H1 (cell line): ENCODE results near the gene SLC7A6OS. TPM values are rescaled to one million over a fixed set of nuclear protein-coding genes. Genes with fewer than 3 reads are reported as not detected.

Source experiments
- CTBP2 ChIP-seq: IDR thresholded peaks from 2 replicates; pipeline ENCODE4 v1.7.0; 2011; ENCODE audit warnings: borderline replicate concordance, mild to moderate bottlenecking, moderate library complexity, mixed read lengths, low read length; ENCODE audit not compliant: insufficient read depth, insufficient read length
- HDAC2 ChIP-seq, 2 experiments: fragments of 300-600 bp in 1 of 2; sonication (generic) in 1 of 2; IDR thresholded peaks; 2 replicates each; pipeline ENCODE4 v1.6.1; 2011 to 2012; ENCODE audit warnings: low read depth in 2 of 2, low read length in 2 of 2, mild to moderate bottlenecking in 2 of 2, moderate library complexity in 2 of 2, borderline replicate concordance in 1 of 2, inconsistent platforms in 1 of 2
- JUND ChIP-seq: IDR thresholded peaks from 2 replicates; pipeline ENCODE4 v1.6.1; 2011; ENCODE audit warnings: mild to moderate bottlenecking, improper control_type of control experiment, low read length
- KDM4A ChIP-seq: IDR thresholded peaks from one replicate; pipeline ENCODE4 v1.7.1; 2012; ENCODE audit warnings: low read depth, mild to moderate bottlenecking, moderate library complexity, low read length, inconsistent platforms; ENCODE audit not compliant: severe bottlenecking
- SP1 ChIP-seq: IDR thresholded peaks from 2 replicates; pipeline ENCODE4 v1.6.1; 2011; ENCODE audit warnings: low read depth, low read length
- TAF7 ChIP-seq: optimal IDR thresholded peaks from 2 replicates; pipeline ENCODE3; 2011; ENCODE audit warnings: low read depth, mild to moderate bottlenecking, inconsistent platforms, low read length, moderate library complexity, borderline replicate concordance
- polyA plus RNA-seq, 7 experiments: library from polyadenylated mRNA; depleted of rRNA in 3 of 7; stranded (reverse) in 5 of 7; unstranded in 2 of 7; fragments of >200 nt in 5 of 7; fragments of 200-250 nt in 2 of 7; gene quantifications; 1 replicate in 5 of 7; 2 replicates in 1 of 7; 4 replicates in 1 of 7; pipeline versions ENCODE4 v1.2.1 to v1.2.3, GENCODE V29; 2011 to 2013; ENCODE audit warnings: missing spikeins in 2 of 7, mixed read lengths in 2 of 7
- total RNA-seq: library from RNA; stranded (reverse); fragmentation: NEBNext Ultra II Directional; extraction: Animal tissue kit (Norgen Biotek cat#: 25700); gene quantifications from 2 replicates; pipeline ENCODE4 v1.2.1, GENCODE V29; 2021

SLC7A6OS gene
- total and polyA plus RNA-seq, 2 of the 8 experiments (the other 6 are each of a cell fraction or from before 2014, with no cell fraction given): 7.3 to 21.3 TPM

DNA sequence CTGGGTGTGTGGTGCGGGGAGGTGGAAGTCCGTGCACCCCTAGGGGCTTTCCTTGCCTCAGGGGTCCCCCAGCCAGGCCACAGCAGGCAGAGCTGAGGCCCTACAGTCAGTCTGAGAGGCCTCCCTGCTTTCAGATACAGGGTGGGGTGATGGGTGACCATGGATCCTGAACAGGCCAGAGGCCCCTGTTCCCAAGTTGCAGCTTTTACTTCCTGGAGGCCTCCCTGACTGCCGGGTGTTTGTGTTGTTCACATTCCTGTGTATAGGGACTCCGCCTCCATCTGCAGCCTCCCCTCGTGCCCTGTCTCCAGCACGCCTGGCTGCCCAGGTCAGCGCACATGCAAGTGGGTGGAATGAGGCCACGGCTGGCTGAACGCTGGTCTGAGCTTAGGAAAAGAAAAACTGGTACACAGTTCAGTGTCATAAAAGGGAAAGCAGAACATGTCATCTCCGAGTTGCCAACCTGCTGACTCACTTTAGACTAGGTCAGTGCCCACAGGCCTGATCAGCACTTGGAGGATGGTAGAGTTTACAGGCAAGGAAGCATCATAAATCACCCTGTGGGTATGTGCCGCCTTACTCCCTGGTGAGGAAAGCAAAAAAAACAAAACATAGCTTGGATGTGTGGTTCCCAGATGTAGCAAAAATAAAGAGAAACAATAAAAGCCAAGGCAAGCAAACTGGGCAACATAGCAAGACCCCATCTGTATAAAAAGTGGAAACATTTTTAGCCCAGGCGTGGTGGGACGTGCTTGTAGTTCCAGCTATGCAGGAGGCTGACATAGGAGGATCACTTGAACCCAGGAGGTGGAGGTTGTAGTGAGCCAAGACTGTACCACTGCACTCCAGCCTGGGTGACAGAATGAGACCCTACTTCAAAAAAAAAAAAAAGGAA is 52.6 kb downstream of the SLC7A6OS start (continued):
- TF ChIP-seq HDAC2 (IDR thresholded peaks at IDR 0.05; ENCODE audit: borderline replicate concordance in 1 of 2, low read depth in 2 of 2, low read length in 2 of 2): no peak
- TF ChIP-seq TAF7: no peak
- no peak for TF ChIP-seq KDM4A
- no peak for TF ChIP-seq CTBP2
- TF ChIP-seq JUND: no peak
- no peak for TF ChIP-seq SP1
